Hepatocyte (in vitro differentiated cells): ENCODE results near the gene AMZ2. TPM values are rescaled to one million over a fixed set of nuclear protein-coding genes. Genes with fewer than 3 reads are reported as not detected.
A peak's percentile ranks its signal among the peaks of the same experiment; 100 is the strongest.
"Not testable (repeated sequence)": the region's sequence is repeated elsewhere in the genome, so short reads cannot be mapped to it uniquely, and the experiment has no call there.

Experiments used
- DNase-seq: peaks from one replicate; pipeline ENCODE4 v3.0.0-alpha.2; 2016; ENCODE audit warnings: low spot score
- H2AFZ ChIP-seq: fragments of 200-600 bp; sonication (generic); 2 replicates; pipeline ENCODE4 v1.6.0; 2016; ENCODE audit warnings: antibody characterized with exemption, mild to moderate bottlenecking
- H3K27ac ChIP-seq: fragments of 200-600 bp; sonication (generic); 2 replicates; pipeline ENCODE4 v1.5.1; 2016; ENCODE audit warnings: mild to moderate bottlenecking
- H3K27me3 ChIP-seq: fragments of 200-600 bp; sonication (generic); 2 replicates; pipeline ENCODE4 v1.6.1; 2016
- H3K36me3 ChIP-seq: fragments of 200-600 bp; sonication (generic); replicated peaks from 2 replicates; pipeline ENCODE4 v1.5.1; 2016; ENCODE audit warnings: low read depth; ENCODE audit not compliant: insufficient read depth
- H3K4me1 ChIP-seq: fragments of 200-600 bp; sonication (generic); 2 replicates; pipeline ENCODE4 v1.5.1; 2016; ENCODE audit warnings: mild to moderate bottlenecking, moderate library complexity; ENCODE audit not compliant: insufficient read depth
- H3K4me2 ChIP-seq: fragments of 200-600 bp; sonication (generic); 2 replicates; pipeline ENCODE4 v1.6.0; 2016
- H3K4me3 ChIP-seq: fragments of 200-600 bp; sonication (generic); 2 replicates; pipeline ENCODE4 v1.5.1; 2016; ENCODE audit warnings: mild to moderate bottlenecking
- H3K79me2 ChIP-seq: fragments of 200-600 bp; sonication (generic); 2 replicates; pipeline ENCODE4 v1.6.0; 2017; ENCODE audit warnings: mild to moderate bottlenecking
- H3K9me2 ChIP-seq: fragments of 200-600 bp; sonication (generic); replicated peaks from 2 replicates; pipeline ENCODE4 v1.6.0; 2017; ENCODE audit warnings: mild to moderate bottlenecking; ENCODE audit not compliant: insufficient read depth
- H3K9me3 ChIP-seq: fragments of 200-600 bp; sonication (generic); 2 replicates; pipeline ENCODE4 v1.5.1; 2016; ENCODE audit warnings: low read depth, mild to moderate bottlenecking
- H4K20me1 ChIP-seq: fragments of 200-600 bp; sonication (generic); 2 replicates; pipeline ENCODE4 v1.6.0; 2016; ENCODE audit warnings: mild to moderate bottlenecking; ENCODE audit not compliant: insufficient read depth, poor library complexity, severe bottlenecking
- EZH2 ChIP-seq: fragments of 200-600 bp; sonication (generic); IDR thresholded peaks from 2 replicates; pipeline ENCODE4 v1.6.1; 2016; ENCODE audit warnings: antibody characterized with exemption, mild to moderate bottlenecking, borderline replicate concordance
- EZH2phosphoT487 ChIP-seq: fragments of 200-600 bp; sonication (generic); IDR thresholded peaks from one replicate; pipeline ENCODE4 v1.6.1; 2018; ENCODE audit warnings: antibody characterized with exemption, mild to moderate bottlenecking, low read depth, moderate library complexity; ENCODE audit not compliant: unreplicated experiment, severe bottlenecking
- WGBS: methylation state at CpG from one replicate; pipeline ENCODE4 v1.1.6; 2016; ENCODE audit warnings: low lambda C conversion rate; ENCODE audit errors: missing lambda C conversion rate; 5-methylcytosine and 5-hydroxymethylcytosine counted together
- polyA plus RNA-seq: library from polyadenylated mRNA; unstranded; fragments of >200 nt; fragmentation: Nextera tagmentation; extraction: Ambion mirVana; gene quantifications from 2 replicates; pipeline ENCODE4 v1.2.1, GENCODE V29; 2016
- total RNA-seq: library from RNA; depleted of rRNA; stranded (reverse); fragments of >200 nt; gene quantifications from 2 replicates; pipeline ENCODE4 v1.2.3, GENCODE V29; 2014
- TF ChIP-seq, protein P1 (sequence below): fragments of 200-600 bp; sonication (generic); IDR thresholded peaks from 2 replicates; pipeline ENCODE4 v1.5.1; 2016; ENCODE audit warnings: antibody characterized with exemption, mild to moderate bottlenecking; ENCODE audit not compliant: poor library complexity

Gene AMZ2
- total and polyA plus RNA-seq, 2 experiments from 2014 or later = 51.6 to 58.8 TPM

DNA sequence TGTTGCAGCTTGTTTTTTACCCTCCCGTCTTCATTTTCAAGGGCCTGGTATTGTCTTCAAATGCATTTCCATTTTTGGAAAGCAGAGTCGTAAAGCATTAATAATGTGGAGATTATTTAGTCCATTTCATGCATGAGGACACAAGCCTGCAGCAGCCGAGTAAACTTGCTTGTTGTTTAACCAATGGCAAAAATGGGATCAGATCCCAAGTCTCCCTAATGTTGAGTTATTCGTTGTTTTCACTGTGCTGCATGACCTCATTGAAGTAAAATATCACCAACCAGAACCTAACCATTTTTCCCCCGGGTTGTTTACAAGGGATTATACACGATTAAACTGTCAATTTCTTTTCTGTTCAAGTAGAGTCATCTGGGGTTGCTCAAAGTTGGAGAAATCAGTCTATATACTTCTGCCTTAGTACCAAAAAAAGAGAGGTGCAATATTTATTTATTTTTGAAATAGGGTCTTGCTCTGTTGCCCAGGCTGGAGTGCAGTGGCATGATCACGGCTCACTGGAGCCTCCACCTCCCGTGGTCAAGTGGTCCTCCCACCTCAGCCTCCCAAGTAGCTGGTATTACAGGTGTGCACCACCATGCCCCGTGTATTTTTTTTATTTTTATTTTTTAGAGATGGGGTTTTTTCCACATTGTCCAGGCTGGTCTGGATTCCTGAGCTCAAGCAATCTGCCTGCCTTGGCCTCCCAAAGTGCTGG is 12.4 kb downstream of the AMZ2 start:
- Histone ChIP-seq H3K9me3 (no peaks in the 10 kb centered on the region), H3K4me3 (no peak overlapping the region), H3K36me3 (no peaks in the 10 kb centered on the region), H4K20me1 (no peaks in the 10 kb centered on the region), H3K9me2 (no peaks in the 10 kb centered on the region), H3K27ac (no peak overlapping the region), H3K4me1 (no peaks in the 10 kb centered on the region), H3K79me2 (no peaks in the 10 kb centered on the region), H2AFZ (no peak overlapping the region), H3K4me2 (no peak overlapping the region), H3K27me3 (no peaks in the 10 kb centered on the region)
- TF ChIP-seq EZH2 (no peak), EZH2phosphoT487 (no peak)
- TF ChIP-seq, protein P1, sequence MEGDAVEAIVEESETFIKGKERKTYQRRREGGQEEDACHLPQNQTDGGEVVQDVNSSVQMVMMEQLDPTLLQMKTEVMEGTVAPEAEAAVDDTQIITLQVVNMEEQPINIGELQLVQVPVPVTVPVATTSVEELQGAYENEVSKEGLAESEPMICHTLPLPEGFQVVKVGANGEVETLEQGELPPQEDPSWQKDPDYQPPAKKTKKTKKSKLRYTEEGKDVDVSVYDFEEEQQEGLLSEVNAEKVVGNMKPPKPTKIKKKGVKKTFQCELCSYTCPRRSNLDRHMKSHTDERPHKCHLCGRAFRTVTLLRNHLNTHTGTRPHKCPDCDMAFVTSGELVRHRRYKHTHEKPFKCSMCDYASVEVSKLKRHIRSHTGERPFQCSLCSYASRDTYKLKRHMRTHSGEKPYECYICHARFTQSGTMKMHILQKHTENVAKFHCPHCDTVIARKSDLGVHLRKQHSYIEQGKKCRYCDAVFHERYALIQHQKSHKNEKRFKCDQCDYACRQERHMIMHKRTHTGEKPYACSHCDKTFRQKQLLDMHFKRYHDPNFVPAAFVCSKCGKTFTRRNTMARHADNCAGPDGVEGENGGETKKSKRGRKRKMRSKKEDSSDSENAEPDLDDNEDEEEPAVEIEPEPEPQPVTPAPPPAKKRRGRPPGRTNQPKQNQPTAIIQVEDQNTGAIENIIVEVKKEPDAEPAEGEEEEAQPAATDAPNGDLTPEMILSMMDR = no peak
- WGBS = 84% methylated on average over 9 of the region's 9 CpGs
- no peak for DNase-seq

- 79% methylated on average over 2 of the region's 2 CpGs for WGBS
- not testable (repeated sequence) for DNase-seq, H3K36me3 ChIP-seq, H3K9me2 ChIP-seq, H3K4me2 ChIP-seq, H3K27ac ChIP-seq, H3K27me3 ChIP-seq, H3K4me1 ChIP-seq, H2AFZ ChIP-seq, H3K4me3 ChIP-seq, H4K20me1 ChIP-seq, H3K79me2 ChIP-seq, H3K9me3 ChIP-seq
These were observed 14.6 kb downstream of the AMZ2 start for GRCh38 chr17:68262467-68262866.

GRCh38 chr17:68263101-68263681 is 15.3 kb downstream of the AMZ2 start:
- not testable (repeated sequence) for H4K20me1 ChIP-seq, H3K27ac ChIP-seq, H3K9me2 ChIP-seq, H3K4me3 ChIP-seq, H2AFZ ChIP-seq, H3K27me3 ChIP-seq, H3K4me2 ChIP-seq, H3K36me3 ChIP-seq, H3K79me2 ChIP-seq, H3K9me3 ChIP-seq, H3K4me1 ChIP-seq
- peak; percentile 39 for DNase-seq
- TF ChIP-seq, protein P1 = peak; percentile 59
- WGBS = 14% methylated on average over 9 of the region's 9 CpGs

GRCh38 chr17:68265833-68266232 is 18.0 kb downstream of the AMZ2 start:
- H3K4me2 ChIP-seq, DNase-seq, H3K4me1 ChIP-seq, H3K79me2 ChIP-seq, H3K27ac ChIP-seq, H2AFZ ChIP-seq, H3K9me3 ChIP-seq, H3K4me3 ChIP-seq, H3K9me2 ChIP-seq, H3K36me3 ChIP-seq, H3K27me3 ChIP-seq, H4K20me1 ChIP-seq: not testable (repeated sequence)
- 90% methylated on average over 2 of the region's 2 CpGs for WGBS
